ENCODE data around the gene SLC28A2. TPM values are rescaled to one million over a fixed set of nuclear protein-coding genes. Genes with fewer than 3 reads are reported as not detected.
"Not testable (repeated sequence)": the region's sequence is repeated elsewhere in the genome, so short reads cannot be mapped to it uniquely, and the experiment has no call there.

Gene SLC28A2
- total RNA-seq, 1 experiment from 2014 or later, result not detected

- ATAC-seq (no peak), DNase-seq (no peak)
- no peaks in the 10 kb centered on the region for H3K9me2 ChIP-seq (replicated peaks; ENCODE audit: low read length)
- no peaks in the 10 kb centered on the region for H3K4me1 ChIP-seq (ENCODE audit: insufficient read depth, low read length)
- no peaks in the 10 kb centered on the region for H3K27me3 ChIP-seq (ENCODE audit: low read length)
- H3K4me2 ChIP-seq (ENCODE audit: low read length), result no peak overlapping the region
- no peaks in the 10 kb centered on the region for H4K20me1 ChIP-seq (ENCODE audit: low read length)
- H3K9ac ChIP-seq (ENCODE audit: low read length), result no peak overlapping the region
- POLR2A ChIA-PET (ENCODE audit: unreplicated experiment), result interaction anchor here (0.6 kb wide), 1 partner anchor 136 kb away, joined by 3 read pairs; no protein-coding TSS in a partner anchor
- H3F3A ChIP-seq (ENCODE audit: low read length, unreplicated experiment), result no peaks in the 10 kb centered on the region
- CTCF ChIA-PET, result interaction anchor here (0.6 kb wide), 1 partner anchor 128 kb away, joined by 4 read pairs; no protein-coding TSS in a partner anchor
- H2AFZ ChIP-seq (ENCODE audit: low read length), result no peak overlapping the region
- no peak overlapping the region for H3K4me3 ChIP-seq (ENCODE audit: low read length)
- intact Hi-C loops (cut with micrococcal nuclease), result no loop called here
- H3K79me2 ChIP-seq (ENCODE audit: low read length), result no peaks in the 10 kb centered on the region
- BruUV-seq (replicated peaks), result no TSS peak
- H3K9me3 ChIP-seq (ENCODE audit: low read length), result no peaks in the 10 kb centered on the region
- H3K27ac ChIP-seq (ENCODE audit: low read length), result no peak overlapping the region
- H3K36me3 ChIP-seq (ENCODE audit: low read depth, low read length), result no peaks in the 10 kb centered on the region
- TF ChIP-seq, protein P1, sequence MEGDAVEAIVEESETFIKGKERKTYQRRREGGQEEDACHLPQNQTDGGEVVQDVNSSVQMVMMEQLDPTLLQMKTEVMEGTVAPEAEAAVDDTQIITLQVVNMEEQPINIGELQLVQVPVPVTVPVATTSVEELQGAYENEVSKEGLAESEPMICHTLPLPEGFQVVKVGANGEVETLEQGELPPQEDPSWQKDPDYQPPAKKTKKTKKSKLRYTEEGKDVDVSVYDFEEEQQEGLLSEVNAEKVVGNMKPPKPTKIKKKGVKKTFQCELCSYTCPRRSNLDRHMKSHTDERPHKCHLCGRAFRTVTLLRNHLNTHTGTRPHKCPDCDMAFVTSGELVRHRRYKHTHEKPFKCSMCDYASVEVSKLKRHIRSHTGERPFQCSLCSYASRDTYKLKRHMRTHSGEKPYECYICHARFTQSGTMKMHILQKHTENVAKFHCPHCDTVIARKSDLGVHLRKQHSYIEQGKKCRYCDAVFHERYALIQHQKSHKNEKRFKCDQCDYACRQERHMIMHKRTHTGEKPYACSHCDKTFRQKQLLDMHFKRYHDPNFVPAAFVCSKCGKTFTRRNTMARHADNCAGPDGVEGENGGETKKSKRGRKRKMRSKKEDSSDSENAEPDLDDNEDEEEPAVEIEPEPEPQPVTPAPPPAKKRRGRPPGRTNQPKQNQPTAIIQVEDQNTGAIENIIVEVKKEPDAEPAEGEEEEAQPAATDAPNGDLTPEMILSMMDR (conservative IDR thresholded peaks at IDR 0.05; ENCODE audit: low read depth, low read length), result no peak
- TF ChIP-seq EZH2phosphoT487 (IDR thresholded peaks at IDR 0.05; ENCODE audit: borderline replicate concordance, low read length), result no peak
- TF ChIP-seq EZH2 (IDR thresholded peaks at IDR 0.05; ENCODE audit: low read length, unreplicated experiment), result no peak
Observed at GRCh38 chr15:45287390-45287956, 35.4 kb downstream of the SLC28A2 start.

DNA sequence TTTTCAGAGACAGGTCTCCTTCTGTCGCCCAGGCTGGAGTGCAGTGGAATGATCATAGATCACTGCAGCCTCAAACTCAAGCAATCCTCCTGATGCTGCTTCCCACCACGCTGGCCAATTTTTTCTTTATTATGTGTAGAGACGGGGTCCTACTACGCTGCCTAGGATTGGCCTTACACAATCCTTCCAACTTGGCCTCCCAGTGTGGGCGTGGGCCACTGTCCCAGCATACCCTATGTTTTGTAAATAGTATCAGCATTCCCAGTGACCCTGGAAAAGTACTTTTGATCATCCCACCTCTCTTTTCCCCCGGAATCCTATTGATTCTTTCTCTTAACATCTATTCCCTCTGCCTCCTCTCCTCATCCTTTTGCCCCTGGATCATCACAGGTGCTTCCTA is 36.9 kb downstream of the SLC28A2 start:
- H4K20me1 ChIP-seq (ENCODE audit: low read length), result no peaks in the 10 kb centered on the region
- H3K9me2 ChIP-seq (replicated peaks; ENCODE audit: low read length), result no peaks in the 10 kb centered on the region
- no TSS peak for BruUV-seq (replicated peaks)
- no peak for ATAC-seq
- H3K27ac ChIP-seq (ENCODE audit: low read length), result no peak overlapping the region
- no peak overlapping the region for H3K4me3 ChIP-seq (ENCODE audit: low read length)
- ChIA-PET POLR2A (ENCODE audit: unreplicated experiment) (interaction anchor here (0.5 kb wide), 1 partner anchor 89 kb away, joined by 3 read pairs; no protein-coding TSS in a partner anchor), CTCF (no interaction called here)
- H3K9ac ChIP-seq (ENCODE audit: low read length), result no peak overlapping the region
- H3K4me2 ChIP-seq (ENCODE audit: low read length), result no peak overlapping the region
- intact Hi-C loops (cut with micrococcal nuclease), result no loop called here
- H3K27me3 ChIP-seq (ENCODE audit: low read length), result no peaks in the 10 kb centered on the region
- no peak for DNase-seq
- H3K9me3 ChIP-seq (ENCODE audit: low read length), result no peaks in the 10 kb centered on the region
- H3K79me2 ChIP-seq (ENCODE audit: low read length), result no peaks in the 10 kb centered on the region
- H2AFZ ChIP-seq (ENCODE audit: low read length), result no peak overlapping the region
- no peak for TF ChIP-seq EZH2phosphoT487 (IDR thresholded peaks at IDR 0.05; ENCODE audit: borderline replicate concordance, low read length)
- TF ChIP-seq, protein P1 (conservative IDR thresholded peaks at IDR 0.05; ENCODE audit: low read depth, low read length), result no peak
- no peak for TF ChIP-seq EZH2 (IDR thresholded peaks at IDR 0.05; ENCODE audit: low read length, unreplicated experiment)
- H3K36me3 ChIP-seq (ENCODE audit: low read depth, low read length), result no peaks in the 10 kb centered on the region
- H3K4me1 ChIP-seq (ENCODE audit: insufficient read depth, low read length), result no peaks in the 10 kb centered on the region
- no peaks in the 10 kb centered on the region for H3F3A ChIP-seq (ENCODE audit: low read length, unreplicated experiment)

DNA sequence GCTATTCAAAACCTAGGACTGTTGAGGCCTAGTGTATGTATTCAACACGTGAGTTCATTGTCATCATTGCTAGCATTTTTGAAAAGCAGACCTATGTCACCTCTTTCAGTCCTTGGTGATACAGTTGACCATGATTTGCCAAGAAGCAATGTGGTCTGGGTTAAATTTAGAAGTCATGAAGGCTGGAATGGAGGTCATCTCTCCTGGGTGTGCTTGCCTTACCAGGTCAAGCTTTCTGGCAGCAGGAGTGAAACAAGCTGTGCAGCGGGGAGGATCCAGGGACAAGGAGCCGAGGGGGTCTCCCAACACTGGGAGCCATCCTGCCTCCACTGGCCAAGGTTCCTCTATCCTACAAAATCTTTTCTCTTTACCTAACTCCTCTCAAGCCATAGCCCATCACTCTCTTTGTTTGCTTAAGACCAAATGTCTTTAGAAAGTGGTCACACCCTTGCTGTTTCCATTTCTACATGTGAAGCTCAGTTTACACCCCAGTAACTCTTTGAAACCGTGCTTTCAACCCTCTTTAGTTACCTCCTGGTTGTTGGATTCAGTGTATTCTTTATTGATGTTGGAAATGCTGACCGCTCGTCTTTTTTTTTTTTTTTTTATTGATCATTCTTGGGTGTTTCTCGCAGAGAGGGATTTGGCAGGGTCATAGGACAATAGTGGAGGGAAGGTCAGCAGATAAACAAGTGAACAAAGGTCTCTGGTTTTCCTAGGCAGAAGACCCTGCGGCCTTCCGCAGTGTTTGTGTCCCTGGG is 40.0 kb downstream of the SLC28A2 start:
- Histone ChIP-seq H3K9me2 (replicated peaks; ENCODE audit: low read length) (no peaks in the 10 kb centered on the region), H3K9me3 (ENCODE audit: low read length) (no peaks in the 10 kb centered on the region), H3K36me3 (ENCODE audit: low read depth, low read length) (no peaks in the 10 kb centered on the region), H3K4me2 (ENCODE audit: low read length) (no peak overlapping the region), H3K27ac (ENCODE audit: low read length) (no peak overlapping the region), H3K79me2 (ENCODE audit: low read length) (no peaks in the 10 kb centered on the region), H3K27me3 (ENCODE audit: low read length) (no peaks in the 10 kb centered on the region), H3K9ac (ENCODE audit: low read length) (no peak overlapping the region), H3F3A (ENCODE audit: low read length, unreplicated experiment) (no peaks in the 10 kb centered on the region), H3K4me3 (ENCODE audit: low read length) (no peak overlapping the region), H2AFZ (ENCODE audit: low read length) (no peak overlapping the region), H4K20me1 (ENCODE audit: low read length) (no peaks in the 10 kb centered on the region), H3K4me1 (ENCODE audit: insufficient read depth, low read length) (no peaks in the 10 kb centered on the region)
- DNase-seq, result no peak
- intact Hi-C loops (cut with micrococcal nuclease), result no loop called here
- TF ChIP-seq EZH2phosphoT487 (IDR thresholded peaks at IDR 0.05; ENCODE audit: borderline replicate concordance, low read length) (no peak), EZH2 (IDR thresholded peaks at IDR 0.05; ENCODE audit: low read length, unreplicated experiment) (no peak)
- TF ChIP-seq, protein P1 (conservative IDR thresholded peaks at IDR 0.05; ENCODE audit: low read depth, low read length), result no peak
- no peak for ATAC-seq
- BruUV-seq (replicated peaks), result no TSS peak
- POLR2A ChIA-PET (ENCODE audit: unreplicated experiment), result no interaction called here
- CTCF ChIA-PET, result interaction anchor here (0.7 kb wide), 1 partner anchor 17 kb away, joined by 7 read pairs; no protein-coding TSS in a partner anchor

GRCh38 chr15:45293326-45293725 is 41.3 kb downstream of the SLC28A2 start:
- H3K27ac ChIP-seq (ENCODE audit: low read length); H3K36me3 ChIP-seq (ENCODE audit: low read depth, low read length); CTCF ChIA-PET; H2AFZ ChIP-seq (ENCODE audit: low read length); H3F3A ChIP-seq (ENCODE audit: low read length, unreplicated experiment); H3K27me3 ChIP-seq (ENCODE audit: low read length); H3K4me1 ChIP-seq (ENCODE audit: insufficient read depth, low read length); intact Hi-C loops (cut with micrococcal nuclease); H3K9me3 ChIP-seq (ENCODE audit: low read length); H3K9ac ChIP-seq (ENCODE audit: low read length); BruUV-seq (replicated peaks); H3K79me2 ChIP-seq (ENCODE audit: low read length); H3K9me2 ChIP-seq (replicated peaks; ENCODE audit: low read length); H3K4me2 ChIP-seq (ENCODE audit: low read length); DNase-seq; POLR2A ChIA-PET (ENCODE audit: unreplicated experiment); ATAC-seq; H3K4me3 ChIP-seq (ENCODE audit: low read length); H4K20me1 ChIP-seq (ENCODE audit: low read length): not testable (repeated sequence)

All from PC-3 (cell line).